GM12878 (cell line): Measurements from ENCODE around the gene KRT33A. TPM values are rescaled to one million over a fixed set of nuclear protein-coding genes. Genes with fewer than 3 reads are reported as not detected.

Source experiments
- ATAC-seq: fragments of 200-7000 bp; cut with Tn5 transposase; 3 replicates; pipeline ENCODE4 v1.9.1; 2020; ENCODE audit warnings: mild to moderate bottlenecking, moderate library complexity
- BruUV-seq: library from RNA; stranded (reverse); fragments of 400-500 nt; replicated peaks from 2 replicates; lab custom pipeline; 2021; lab: Mats Ljungman, UMichigan
- CTCF ChIA-PET: fragments of 300-600 bp; sonication (Branson Sonifier 250); formaldehyde crosslinking; extraction: SDS; loops from one replicate; lab custom pipeline; 2021; ENCODE audit warnings: inconsistent platforms; lab: Yijun Ruan, JAX
- POLR2A ChIA-PET: fragments of 350-600 bp; formaldehyde crosslinking; extraction: SDS; loops from one replicate; lab custom pipeline; 2021; ENCODE audit warnings: inconsistent platforms; lab: Charles Lee
- RAD21 ChIA-PET: fragments of 300-600 bp; sonication (Branson Sonifier 250); formaldehyde crosslinking; loops from one replicate; lab custom pipeline; 2023; ENCODE audit warnings: antibody characterized with exemption; ENCODE audit not compliant: unreplicated experiment; lab: Charles Lee
- SMC1A ChIA-PET: fragments of 300-600 bp; sonication (Branson Sonifier 250); formaldehyde crosslinking; loops from one replicate; lab custom pipeline; 2023; ENCODE audit not compliant: unreplicated experiment, uncharacterized antibody; lab: Charles Lee
- DNase-seq: peaks from one replicate; pipeline ENCODE4 v3.0.0-alpha.2; 2011; ENCODE audit warnings: low read depth, low spot score
- FAIRE-seq: peaks from 3 replicates; lab custom pipeline; 2011; peaks lifted over from hg19 to GRCh38; lab: Jason Lieb, UNC
- H2AFZ ChIP-seq: 2 replicates; pipeline ENCODE4 v1.6.0; 2011; ENCODE audit warnings: low read depth, low read length, control low read depth; ENCODE audit not compliant: control insufficient read depth
- H3K27ac ChIP-seq: 2 replicates; pipeline ENCODE4 v1.5.1; 2011; ENCODE audit warnings: control low read depth; ENCODE audit not compliant: control insufficient read depth, insufficient read depth
- H3K27me3 ChIP-seq, 2 experiments: replicated peaks in 1 of 2; 2 replicates each; pipeline versions ENCODE4 v1.6.0 to v1.6.1; 2011; ENCODE audit warnings: low read length in 1 of 2; ENCODE audit not compliant: control insufficient read depth in 2 of 2, insufficient read depth in 2 of 2
- H3K36me3 ChIP-seq, 2 experiments: 2 replicates each; pipeline ENCODE4 v1.5.1; 2011; ENCODE audit warnings: low read length in 1 of 2; ENCODE audit not compliant: control insufficient read depth in 2 of 2, insufficient read depth in 2 of 2
- H3K4me1 ChIP-seq: 2 replicates; pipeline ENCODE4 v1.6.1; 2011; ENCODE audit warnings: mild to moderate bottlenecking, low read length, moderate library complexity, mixed read lengths; ENCODE audit not compliant: control insufficient read depth, insufficient read depth
- H3K4me2 ChIP-seq: 2 replicates; pipeline ENCODE4 v1.6.0; 2011; ENCODE audit warnings: control low read depth; ENCODE audit not compliant: control insufficient read depth, insufficient read depth
- H3K4me3 ChIP-seq: fragments of 200-600 bp; sonication (generic); 2 replicates; pipeline ENCODE4 v1.5.1; 2016
- H3K79me2 ChIP-seq: 2 replicates; pipeline ENCODE4 v1.6.0; 2011; ENCODE audit warnings: low read length; ENCODE audit not compliant: control insufficient read depth, insufficient read depth
- H3K9ac ChIP-seq: 2 replicates; pipeline ENCODE4 v1.8.0; 2011; ENCODE audit warnings: low read length, control low read depth, mixed read lengths; ENCODE audit not compliant: control insufficient read depth, insufficient read depth
- H3K9me3 ChIP-seq: replicated peaks from 3 replicates; pipeline ENCODE4 v1.5.1; 2011; ENCODE audit warnings: mild to moderate bottlenecking, low read length; ENCODE audit not compliant: control insufficient read depth, insufficient read depth
- H4K20me1 ChIP-seq: 2 replicates; pipeline ENCODE4 v1.6.0; 2011; ENCODE audit not compliant: control insufficient read depth, insufficient read depth
- BCLAF1 ChIP-seq: fragments of 450-650 bp; IDR thresholded peaks from 2 replicates; pipeline ENCODE4 v1.6.1; 2017; ENCODE audit warnings: antibody characterized with exemption, mild to moderate bottlenecking, moderate library complexity
- GATAD2B ChIP-seq: fragments of 450-650 bp; conservative IDR thresholded peaks from 2 replicates; pipeline ENCODE4 v1.6.1; 2017; ENCODE audit warnings: low read depth, mild to moderate bottlenecking, moderate library complexity
- KDM1A ChIP-seq: fragments of 200-600 bp; sonication (generic); IDR thresholded peaks from 2 replicates; pipeline ENCODE4 v1.6.1; 2016; ENCODE audit warnings: borderline replicate concordance
- RBBP5 ChIP-seq: fragments of 200-600 bp; sonication (generic); conservative IDR thresholded peaks from 2 replicates; pipeline ENCODE4 v1.6.1; 2016
- REST ChIP-seq: IDR thresholded peaks from 2 replicates; pipeline ENCODE4 v1.6.1; 2012; ENCODE audit warnings: mild to moderate bottlenecking, low read depth, low read length
- TAF1 ChIP-seq: IDR thresholded peaks from 2 replicates; pipeline ENCODE4 v1.6.1; 2011; ENCODE audit warnings: mild to moderate bottlenecking, low read depth, low read length, borderline replicate concordance
- ZBTB33 ChIP-seq: fragments of 450-650 bp; IDR thresholded peaks from 2 replicates; pipeline ENCODE4 v1.6.1; 2017; ENCODE audit warnings: mild to moderate bottlenecking
- ZBTB4 ChIP-seq: fragments of 450-650 bp; formaldehyde crosslinking; IDR thresholded peaks from 2 replicates; pipeline ENCODE4 v1.4.0; 2022; ENCODE audit warnings: mild to moderate bottlenecking, moderate library complexity
- ZNF24 ChIP-seq: fragments of 450-650 bp; IDR thresholded peaks from 2 replicates; pipeline ENCODE4 v1.6.1; 2017; ENCODE audit warnings: antibody characterized with exemption, mild to moderate bottlenecking
- WGBS: methylation state at CpG from one replicate; pipeline ENCODE4 v1.1.6; 2016; ENCODE audit warnings: low lambda C conversion rate; ENCODE audit not compliant: insufficient replicate concordance, insufficient coverage; ENCODE audit errors: missing lambda C conversion rate; 5-methylcytosine and 5-hydroxymethylcytosine counted together
- in situ Hi-C: fragments of 300-500 bp; cut with MboI; formaldehyde crosslinking; loops from 9 replicates; pipeline ENCODE4 v1.14.3; 2018; ENCODE audit warnings: mixed read lengths
- intact Hi-C: fragments of 100-400 bp; cut with micrococcal nuclease; formaldehyde crosslinking; loops from one replicate; pipeline ENCODE4 v1.14.2; 2022; ENCODE audit not compliant: unreplicated experiment
- polyA plus RNA-seq, 11 experiments: library from polyadenylated mRNA; depleted of rRNA in 4 of 11; unstranded in 6 of 11; stranded (reverse) in 5 of 11; fragments of >200 nt; fragmentation: Nextera tagmentation in 4 of 11; fragmentation: Illumina TruSeq in 1 of 11; extraction: Ambion mirVana in 4 of 11; extraction: Trizol in 1 of 11; gene quantifications; 1 replicate in 1 of 11; 2 replicates in 10 of 11; pipeline versions ENCODE4 v1.2.1 to v1.2.3, GENCODE V29; 2011 to 2016; ENCODE audit warnings: inconsistent platforms in 2 of 11, missing spikeins in 2 of 11, low read depth in 1 of 11
- total RNA-seq, 4 experiments: library from RNA; depleted of rRNA in 3 of 4; stranded (reverse); fragments of >200 nt in 3 of 4; fragmentation: Illumina TruSeq in 1 of 4; extraction: Trizol in 1 of 4; gene quantifications; 2 replicates each; pipeline versions ENCODE4 v1.2.1 to v1.2.3, GENCODE V29; 2013 to 2021

Gene KRT33A
- total and polyA plus RNA-seq, 10 of the 15 experiments (the other 5 are each of a cell fraction or from before 2014, with no cell fraction given), result not detected

- no peak for TF ChIP-seq ZBTB33
- TF ChIP-seq ZBTB4 (CRISPR knock-in tag), result no peak
- no peak for TF ChIP-seq RBBP5
- TF ChIP-seq, all 136 proteins: peak for 0
Observed at GRCh38 chr17:41396340-41396739, 45.7 kb upstream of the KRT33A start (continued).

GRCh38 chr17:41395611-41396010 lies 45.0 kb upstream of the KRT33A start:
- Histone ChIP-seq H3K27ac (no peak overlapping the region), H3K79me2 (no peaks in the 10 kb centered on the region), H3K4me2 (no peak overlapping the region), H3K36me3 (no peaks in the 10 kb centered on the region), H2AFZ (no peak overlapping the region), H3K4me1 (no peaks in the 10 kb centered on the region), H3K9ac (no peak overlapping the region), H4K20me1 (no peaks in the 10 kb centered on the region), H3K27me3 (peaks cover 0 to 3% of the 10 kb centered on the region in 2 experiments; a peak in 2 of 4 replicates), H3K4me3 (no peak overlapping the region)
- POLR2A ChIA-PET, result no interaction called here
- ATAC-seq, result no peak
- RAD21 ChIA-PET, result no interaction called here
- no peak for FAIRE-seq
- intact Hi-C loops, result no loop called here
- CTCF ChIA-PET, result no interaction called here
- in situ Hi-C loops, result no loop called here
- SMC1A ChIA-PET, result no interaction called here
- no peak for TF ChIP-seq GATAD2B
- no peak for TF ChIP-seq BCLAF1
- no peak for TF ChIP-seq ZNF24
- no peak for TF ChIP-seq KDM1A
- TF ChIP-seq TAF1, result no peak
- no peak for TF ChIP-seq REST
- TF ChIP-seq, all 136 proteins: peak for 0
- no peak for DNase-seq
- WGBS, result 86% methylated on average over 1 of the region's 1 CpG
- H3K9me3 ChIP-seq, result no peaks in the 10 kb centered on the region
- BruUV-seq, result no TSS peak
